ENCODE data around the gene TSPOAP1. TPM values are rescaled to one million over a fixed set of nuclear protein-coding genes. Genes with fewer than 3 reads are reported as not detected.

The TSPOAP1 gene
- total and polyA plus RNA-seq, 10 of the 15 experiments (the other 5 are each of a cell fraction or from before 2014, with no cell fraction given): 0.58 to 16.4 (median 4.2) TPM; not detected in 1

DNA sequence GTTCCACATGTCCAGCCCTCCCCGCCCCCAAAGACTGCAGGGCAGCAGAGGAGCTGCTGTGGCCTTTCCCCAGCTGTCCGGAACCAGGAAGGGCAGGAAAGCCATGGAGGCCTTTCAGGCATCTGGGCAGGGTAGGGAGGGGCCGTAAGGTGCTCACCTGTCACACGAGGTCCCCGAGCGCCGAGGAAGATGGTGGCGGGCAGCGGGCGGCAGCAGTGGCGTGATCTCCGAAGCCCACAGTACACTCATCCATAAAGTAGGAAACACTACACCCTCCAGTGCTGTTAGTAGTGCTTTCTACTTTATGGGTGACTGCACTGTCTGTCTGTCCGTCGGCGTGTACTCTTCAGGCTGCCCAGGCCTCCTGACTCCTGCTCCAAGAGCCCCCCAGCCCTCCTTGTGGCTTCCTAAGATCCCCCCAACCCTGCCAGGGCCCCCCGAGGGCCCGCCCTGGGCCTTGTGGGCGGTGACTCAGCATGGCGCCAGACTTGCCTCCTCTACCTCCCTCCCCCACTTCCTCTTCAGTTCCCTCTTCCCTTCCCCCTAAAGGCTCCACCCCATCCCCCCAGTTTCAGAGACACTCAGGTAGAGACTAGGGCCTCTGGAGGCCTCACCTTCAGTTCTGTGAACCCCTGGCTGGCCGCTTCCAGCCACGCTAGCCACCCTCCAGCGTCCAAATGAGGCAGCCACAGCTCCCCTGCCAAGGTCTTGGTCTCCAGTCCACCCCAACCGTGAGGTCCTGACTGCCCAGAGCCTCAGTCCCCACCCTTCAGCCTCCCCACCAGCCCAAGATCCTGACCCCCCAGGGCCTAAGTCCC is 2.6 kb upstream of the TSPOAP1 start (continued):
- no peak for TF ChIP-seq FOXM1 (IDR thresholded peaks at IDR 0.05; ENCODE audit: low read depth, low read length)
- peak; percentile 38; the same call in 1 of the 2 replicates for TF ChIP-seq MEF2A (IDR thresholded peaks at IDR 0.05; ENCODE audit: insufficient read depth, low read depth, low read length)
- TF ChIP-seq RUNX3 (IDR thresholded peaks at IDR 0.05; ENCODE audit: low read length): no peak
- no peak for TF ChIP-seq EP300 (IDR thresholded peaks at IDR 0.05; ENCODE audit: borderline replicate concordance in 1 of 2, control insufficient read depth in 1 of 2, low read depth in 2 of 2, low read length in 2 of 2)
- TF ChIP-seq, protein P1, sequence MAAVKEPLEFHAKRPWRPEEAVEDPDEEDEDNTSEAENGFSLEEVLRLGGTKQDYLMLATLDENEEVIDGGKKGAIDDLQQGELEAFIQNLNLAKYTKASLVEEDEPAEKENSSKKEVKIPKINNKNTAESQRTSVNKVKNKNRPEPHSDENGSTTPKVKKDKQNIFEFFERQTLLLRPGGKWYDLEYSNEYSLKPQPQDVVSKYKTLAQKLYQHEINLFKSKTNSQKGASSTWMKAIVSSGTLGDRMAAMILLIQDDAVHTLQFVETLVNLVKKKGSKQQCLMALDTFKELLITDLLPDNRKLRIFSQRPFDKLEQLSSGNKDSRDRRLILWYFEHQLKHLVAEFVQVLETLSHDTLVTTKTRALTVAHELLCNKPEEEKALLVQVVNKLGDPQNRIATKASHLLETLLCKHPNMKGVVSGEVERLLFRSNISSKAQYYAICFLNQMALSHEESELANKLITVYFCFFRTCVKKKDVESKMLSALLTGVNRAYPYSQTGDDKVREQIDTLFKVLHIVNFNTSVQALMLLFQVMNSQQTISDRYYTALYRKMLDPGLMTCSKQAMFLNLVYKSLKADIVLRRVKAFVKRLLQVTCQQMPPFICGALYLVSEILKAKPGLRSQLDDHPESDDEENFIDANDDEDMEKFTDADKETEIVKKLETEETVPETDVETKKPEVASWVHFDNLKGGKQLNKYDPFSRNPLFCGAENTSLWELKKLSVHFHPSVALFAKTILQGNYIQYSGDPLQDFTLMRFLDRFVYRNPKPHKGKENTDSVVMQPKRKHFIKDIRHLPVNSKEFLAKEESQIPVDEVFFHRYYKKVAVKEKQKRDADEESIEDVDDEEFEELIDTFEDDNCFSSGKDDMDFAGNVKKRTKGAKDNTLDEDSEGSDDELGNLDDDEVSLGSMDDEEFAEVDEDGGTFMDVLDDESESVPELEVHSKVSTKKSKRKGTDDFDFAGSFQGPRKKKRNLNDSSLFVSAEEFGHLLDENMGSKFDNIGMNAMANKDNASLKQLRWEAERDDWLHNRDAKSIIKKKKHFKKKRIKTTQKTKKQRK (IDR thresholded peaks at IDR 0.05; ENCODE audit: low read depth, low read length): 0 out of 2 replicates have a peak, but pooled peaks have one; percentile 3
- TF ChIP-seq, protein P2, sequence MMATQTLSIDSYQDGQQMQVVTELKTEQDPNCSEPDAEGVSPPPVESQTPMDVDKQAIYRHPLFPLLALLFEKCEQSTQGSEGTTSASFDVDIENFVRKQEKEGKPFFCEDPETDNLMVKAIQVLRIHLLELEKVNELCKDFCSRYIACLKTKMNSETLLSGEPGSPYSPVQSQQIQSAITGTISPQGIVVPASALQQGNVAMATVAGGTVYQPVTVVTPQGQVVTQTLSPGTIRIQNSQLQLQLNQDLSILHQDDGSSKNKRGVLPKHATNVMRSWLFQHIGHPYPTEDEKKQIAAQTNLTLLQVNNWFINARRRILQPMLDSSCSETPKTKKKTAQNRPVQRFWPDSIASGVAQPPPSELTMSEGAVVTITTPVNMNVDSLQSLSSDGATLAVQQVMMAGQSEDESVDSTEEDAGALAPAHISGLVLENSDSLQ (IDR thresholded peaks at IDR 0.05): no peak
- no peak for TF ChIP-seq RCOR1 (conservative IDR thresholded peaks at IDR 0.05; ENCODE audit: low read depth, low read length)
- TF ChIP-seq BRCA1 (IDR thresholded peaks at IDR 0.05; ENCODE audit: low read depth, low read length): peak; percentile 31; the same call in 1 of the 2 replicates
- TF ChIP-seq BMI1 (IDR thresholded peaks at IDR 0.05; ENCODE audit: borderline replicate concordance): 0 out of 2 replicates have a peak, but pooled peaks have one; percentile 8
- TF ChIP-seq, protein P3, sequence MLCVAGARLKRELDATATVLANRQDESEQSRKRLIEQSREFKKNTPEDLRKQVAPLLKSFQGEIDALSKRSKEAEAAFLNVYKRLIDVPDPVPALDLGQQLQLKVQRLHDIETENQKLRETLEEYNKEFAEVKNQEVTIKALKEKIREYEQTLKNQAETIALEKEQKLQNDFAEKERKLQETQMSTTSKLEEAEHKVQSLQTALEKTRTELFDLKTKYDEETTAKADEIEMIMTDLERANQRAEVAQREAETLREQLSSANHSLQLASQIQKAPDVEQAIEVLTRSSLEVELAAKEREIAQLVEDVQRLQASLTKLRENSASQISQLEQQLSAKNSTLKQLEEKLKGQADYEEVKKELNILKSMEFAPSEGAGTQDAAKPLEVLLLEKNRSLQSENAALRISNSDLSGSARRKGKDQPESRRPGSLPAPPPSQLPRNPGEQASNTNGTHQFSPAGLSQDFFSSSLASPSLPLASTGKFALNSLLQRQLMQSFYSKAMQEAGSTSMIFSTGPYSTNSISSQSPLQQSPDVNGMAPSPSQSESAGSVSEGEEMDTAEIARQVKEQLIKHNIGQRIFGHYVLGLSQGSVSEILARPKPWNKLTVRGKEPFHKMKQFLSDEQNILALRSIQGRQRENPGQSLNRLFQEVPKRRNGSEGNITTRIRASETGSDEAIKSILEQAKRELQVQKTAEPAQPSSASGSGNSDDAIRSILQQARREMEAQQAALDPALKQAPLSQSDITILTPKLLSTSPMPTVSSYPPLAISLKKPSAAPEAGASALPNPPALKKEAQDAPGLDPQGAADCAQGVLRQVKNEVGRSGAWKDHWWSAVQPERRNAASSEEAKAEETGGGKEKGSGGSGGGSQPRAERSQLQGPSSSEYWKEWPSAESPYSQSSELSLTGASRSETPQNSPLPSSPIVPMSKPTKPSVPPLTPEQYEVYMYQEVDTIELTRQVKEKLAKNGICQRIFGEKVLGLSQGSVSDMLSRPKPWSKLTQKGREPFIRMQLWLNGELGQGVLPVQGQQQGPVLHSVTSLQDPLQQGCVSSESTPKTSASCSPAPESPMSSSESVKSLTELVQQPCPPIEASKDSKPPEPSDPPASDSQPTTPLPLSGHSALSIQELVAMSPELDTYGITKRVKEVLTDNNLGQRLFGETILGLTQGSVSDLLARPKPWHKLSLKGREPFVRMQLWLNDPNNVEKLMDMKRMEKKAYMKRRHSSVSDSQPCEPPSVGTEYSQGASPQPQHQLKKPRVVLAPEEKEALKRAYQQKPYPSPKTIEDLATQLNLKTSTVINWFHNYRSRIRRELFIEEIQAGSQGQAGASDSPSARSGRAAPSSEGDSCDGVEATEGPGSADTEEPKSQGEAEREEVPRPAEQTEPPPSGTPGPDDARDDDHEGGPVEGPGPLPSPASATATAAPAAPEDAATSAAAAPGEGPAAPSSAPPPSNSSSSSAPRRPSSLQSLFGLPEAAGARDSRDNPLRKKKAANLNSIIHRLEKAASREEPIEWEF (IDR thresholded peaks at IDR 0.05; ENCODE audit: insufficient replicate concordance, low read depth, low read length): no peak
- TF ChIP-seq SREBF2 (IDR thresholded peaks at IDR 0.05; ENCODE audit: low read length): no peak
- TF ChIP-seq ZNF622 (IDR thresholded peaks at IDR 0.05): no peak
- TF ChIP-seq NFYA (IDR thresholded peaks at IDR 0.05; ENCODE audit: borderline replicate concordance, low read depth, low read length): no peak
- peak in 1 of 2 experiments; percentile 16; a peak in 1 of 4 replicates for TF ChIP-seq BHLHE40 (IDR thresholded peaks at IDR 0.05; ENCODE audit: borderline replicate concordance in 1 of 2, low read depth in 2 of 2, low read length in 1 of 2)
- TF ChIP-seq, protein P4, sequence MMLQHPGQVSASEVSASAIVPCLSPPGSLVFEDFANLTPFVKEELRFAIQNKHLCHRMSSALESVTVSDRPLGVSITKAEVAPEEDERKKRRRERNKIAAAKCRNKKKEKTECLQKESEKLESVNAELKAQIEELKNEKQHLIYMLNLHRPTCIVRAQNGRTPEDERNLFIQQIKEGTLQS (IDR thresholded peaks at IDR 0.05; ENCODE audit: borderline replicate concordance, extremely low read depth, low read depth, low read length): no peak
- TF ChIP-seq SIN3A (IDR thresholded peaks at IDR 0.05; ENCODE audit: low read depth, low read length): no peak; the same call in 1 of the 2 replicates
- TF ChIP-seq, protein P5, sequence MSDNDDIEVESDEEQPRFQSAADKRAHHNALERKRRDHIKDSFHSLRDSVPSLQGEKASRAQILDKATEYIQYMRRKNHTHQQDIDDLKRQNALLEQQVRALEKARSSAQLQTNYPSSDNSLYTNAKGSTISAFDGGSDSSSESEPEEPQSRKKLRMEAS (IDR thresholded peaks at IDR 0.05; ENCODE audit: low read depth, low read length): 0 out of 2 replicates have a peak, but pooled peaks have one; percentile 9
- TF ChIP-seq NFIC (IDR thresholded peaks at IDR 0.05; ENCODE audit: low read depth, low read length): no peak

Measured in GM12878 (cell line).